Measurements from ENCODE around the gene SIRPG. TPM values are rescaled to one million over a fixed set of nuclear protein-coding genes. Genes with fewer than 3 reads are reported as not detected.

Gene SIRPG
- polyA plus RNA-seq, 1 of the 3 experiments (the other 2 are of a cell fraction) = not detected

- TF ChIP-seq, protein P1, sequence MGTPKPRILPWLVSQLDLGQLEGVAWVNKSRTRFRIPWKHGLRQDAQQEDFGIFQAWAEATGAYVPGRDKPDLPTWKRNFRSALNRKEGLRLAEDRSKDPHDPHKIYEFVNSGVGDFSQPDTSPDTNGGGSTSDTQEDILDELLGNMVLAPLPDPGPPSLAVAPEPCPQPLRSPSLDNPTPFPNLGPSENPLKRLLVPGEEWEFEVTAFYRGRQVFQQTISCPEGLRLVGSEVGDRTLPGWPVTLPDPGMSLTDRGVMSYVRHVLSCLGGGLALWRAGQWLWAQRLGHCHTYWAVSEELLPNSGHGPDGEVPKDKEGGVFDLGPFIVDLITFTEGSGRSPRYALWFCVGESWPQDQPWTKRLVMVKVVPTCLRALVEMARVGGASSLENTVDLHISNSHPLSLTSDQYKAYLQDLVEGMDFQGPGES (IDR thresholded peaks at IDR 0.05; ENCODE audit: low read depth, low read length) = no peak
- TF ChIP-seq EP300 (IDR thresholded peaks at IDR 0.05; ENCODE audit: borderline replicate concordance in 1 of 2, low read depth in 1 of 2, low read length in 1 of 2) (no peak), CHD2 (IDR thresholded peaks at IDR 0.05; ENCODE audit: low read length, partially characterized antibody) (no peak), PBX3 (IDR thresholded peaks at IDR 0.05) (no peak), GABPA (IDR thresholded peaks at IDR 0.05; ENCODE audit: low read depth) (no peak), NFIC (IDR thresholded peaks at IDR 0.05; ENCODE audit: borderline replicate concordance) (no peak), FOSL2 (IDR thresholded peaks at IDR 0.05; ENCODE audit: borderline replicate concordance, low read depth) (no peak), POLR2AphosphoS5 (IDR thresholded peaks at IDR 0.05; ENCODE audit: low read depth, low read length) (no peak), EZH2phosphoT487 (IDR thresholded peaks at IDR 0.05; ENCODE audit: borderline replicate concordance, low read depth) (no peak), FOXM1 (IDR thresholded peaks at IDR 0.05; ENCODE audit: low read depth) (no peak), CTCF (IDR thresholded peaks at IDR 0.05) (no peak), ELF1 (IDR thresholded peaks at IDR 0.05) (no peak), REST (IDR thresholded peaks at IDR 0.05; ENCODE audit: low read depth, low read length) (no peak), RAD21 (IDR thresholded peaks at IDR 0.05; ENCODE audit: low read length) (no peak), YY1 (IDR thresholded peaks at IDR 0.05; ENCODE audit: low read depth) (no peak), NRF1 (IDR thresholded peaks at IDR 0.05; ENCODE audit: low read depth, low read length) (no peak)
- TF ChIP-seq, protein P2, sequence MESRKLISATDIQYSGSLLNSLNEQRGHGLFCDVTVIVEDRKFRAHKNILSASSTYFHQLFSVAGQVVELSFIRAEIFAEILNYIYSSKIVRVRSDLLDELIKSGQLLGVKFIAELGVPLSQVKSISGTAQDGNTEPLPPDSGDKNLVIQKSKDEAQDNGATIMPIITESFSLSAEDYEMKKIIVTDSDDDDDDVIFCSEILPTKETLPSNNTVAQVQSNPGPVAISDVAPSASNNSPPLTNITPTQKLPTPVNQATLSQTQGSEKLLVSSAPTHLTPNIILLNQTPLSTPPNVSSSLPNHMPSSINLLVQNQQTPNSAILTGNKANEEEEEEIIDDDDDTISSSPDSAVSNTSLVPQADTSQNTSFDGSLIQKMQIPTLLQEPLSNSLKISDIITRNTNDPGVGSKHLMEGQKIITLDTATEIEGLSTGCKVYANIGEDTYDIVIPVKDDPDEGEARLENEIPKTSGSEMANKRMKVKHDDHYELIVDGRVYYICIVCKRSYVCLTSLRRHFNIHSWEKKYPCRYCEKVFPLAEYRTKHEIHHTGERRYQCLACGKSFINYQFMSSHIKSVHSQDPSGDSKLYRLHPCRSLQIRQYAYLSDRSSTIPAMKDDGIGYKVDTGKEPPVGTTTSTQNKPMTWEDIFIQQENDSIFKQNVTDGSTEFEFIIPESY (IDR thresholded peaks at IDR 0.05; ENCODE audit: borderline replicate concordance, low read depth) = no peak
- POLR2A ChIA-PET = no interaction called here
Measured at GRCh38 chr20:1625083-1625690, 32.4 kb downstream of the SIRPG start.

More at GRCh38 chr20:1625083-1625690, 32.4 kb downstream of the SIRPG start:
- Histone ChIP-seq H3K9me2 (no peaks in the 10 kb centered on the region), H3K9ac (no peak overlapping the region), H3K36me3 (replicated peaks in 1 of 2; ENCODE audit: control insufficient read depth in 1 of 2, insufficient read depth in 2 of 2, low read length in 1 of 2) (no peaks in the 10 kb centered on the region), H3K79me2 (ENCODE audit: insufficient read depth) (no peaks in the 10 kb centered on the region), H3K4me1 (ENCODE audit: control insufficient read depth in 1 of 2, insufficient read depth in 2 of 2, low read depth in 1 of 2, low read length in 1 of 2) (no peaks in the 10 kb centered on the region), H3K9me3 (no peaks in the 10 kb centered on the region), H3K4me2 (no peak overlapping the region), H3F3A (replicated peaks; ENCODE audit: insufficient read depth) (no peaks in the 10 kb centered on the region), H3K27ac (ENCODE audit: low read depth in 2 of 2, low read length in 1 of 2) (no peak overlapping the region), H2AFZ (ENCODE audit: low read depth) (no peak overlapping the region), H3K27me3 (ENCODE audit: insufficient read depth) (no peaks in the 10 kb centered on the region), H4K20me1 (ENCODE audit: insufficient read depth) (no peaks in the 10 kb centered on the region), H3K4me3 (ENCODE audit: low read depth in 2 of 2, low read length in 1 of 2) (no peak overlapping the region)
- CTCF ChIA-PET = no interaction called here
- DNase-seq = no peak
- WGBS (ENCODE audit: low lambda C conversion rate) = 16% methylated on average over 2 of the region's 2 CpGs
